HG03558 (cell line): Measurements from ENCODE around the gene CCDC120.

Source experiments
- ATAC-seq: cut with Tn5 transposase; IDR thresholded peaks from one replicate; pipeline ENCODE4 v1.9.1; 2021; ENCODE audit warnings: moderate number of reproducible peaks; ENCODE audit not compliant: unreplicated experiment; ENCODE audit errors: extremely low read depth

Gene CCDC120, protein sequence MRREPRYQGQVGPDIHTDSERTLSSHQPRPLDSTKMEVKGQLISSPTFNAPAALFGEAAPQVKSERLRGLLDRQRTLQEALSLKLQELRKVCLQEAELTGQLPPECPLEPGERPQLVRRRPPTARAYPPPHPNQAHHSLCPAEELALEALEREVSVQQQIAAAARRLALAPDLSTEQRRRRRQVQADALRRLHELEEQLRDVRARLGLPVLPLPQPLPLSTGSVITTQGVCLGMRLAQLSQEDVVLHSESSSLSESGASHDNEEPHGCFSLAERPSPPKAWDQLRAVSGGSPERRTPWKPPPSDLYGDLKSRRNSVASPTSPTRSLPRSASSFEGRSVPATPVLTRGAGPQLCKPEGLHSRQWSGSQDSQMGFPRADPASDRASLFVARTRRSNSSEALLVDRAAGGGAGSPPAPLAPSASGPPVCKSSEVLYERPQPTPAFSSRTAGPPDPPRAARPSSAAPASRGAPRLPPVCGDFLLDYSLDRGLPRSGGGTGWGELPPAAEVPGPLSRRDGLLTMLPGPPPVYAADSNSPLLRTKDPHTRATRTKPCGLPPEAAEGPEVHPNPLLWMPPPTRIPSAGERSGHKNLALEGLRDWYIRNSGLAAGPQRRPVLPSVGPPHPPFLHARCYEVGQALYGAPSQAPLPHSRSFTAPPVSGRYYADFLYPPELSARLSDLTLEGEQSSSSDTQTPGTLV

DNA sequence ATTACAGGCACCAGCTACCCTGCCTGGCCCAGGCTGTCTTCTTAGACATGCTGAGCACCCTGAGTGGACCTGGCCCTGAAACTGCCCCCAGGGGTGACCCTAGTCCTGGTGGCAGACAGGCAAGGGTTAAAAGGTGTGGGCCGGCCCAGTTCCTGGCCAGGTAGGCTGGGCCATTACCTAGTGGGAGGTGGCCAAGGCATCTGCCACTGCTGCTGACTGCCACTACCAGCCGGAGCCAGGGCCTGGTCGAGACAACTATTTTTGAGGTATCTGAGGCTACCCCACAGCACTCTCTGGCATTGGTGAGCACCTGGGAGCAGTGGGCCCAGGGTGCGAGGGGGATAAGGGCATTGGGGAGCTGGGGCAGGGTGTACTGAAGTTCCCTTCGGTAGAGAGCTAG, at the start of gene CCDC120:
CCDC120 (plus strand) TSS at position 206 of the 400 bp plus-strand sequence. CDS start 3,043 bp downstream, outside the sequence.
- ATAC-seq = no peak

- ATAC-seq = no peak
Observed at GRCh38 chrX:49019050-49019449, 39.7 kb upstream of the CCDC120 start.

GRCh38 chrX:49019599-49020249, 39.1 kb upstream of the CCDC120 start:
- ATAC-seq = no peak

- no peak for ATAC-seq
Observed at GRCh38 chrX:49029876-49030275, 28.9 kb upstream of the CCDC120 start.

GRCh38 chrX:49030283-49030682, 28.5 kb upstream of the CCDC120 start:
- no peak for ATAC-seq

- no peak for ATAC-seq
Observed at GRCh38 chrX:49037883-49038475, 20.8 kb upstream of the CCDC120 start.

DNA sequence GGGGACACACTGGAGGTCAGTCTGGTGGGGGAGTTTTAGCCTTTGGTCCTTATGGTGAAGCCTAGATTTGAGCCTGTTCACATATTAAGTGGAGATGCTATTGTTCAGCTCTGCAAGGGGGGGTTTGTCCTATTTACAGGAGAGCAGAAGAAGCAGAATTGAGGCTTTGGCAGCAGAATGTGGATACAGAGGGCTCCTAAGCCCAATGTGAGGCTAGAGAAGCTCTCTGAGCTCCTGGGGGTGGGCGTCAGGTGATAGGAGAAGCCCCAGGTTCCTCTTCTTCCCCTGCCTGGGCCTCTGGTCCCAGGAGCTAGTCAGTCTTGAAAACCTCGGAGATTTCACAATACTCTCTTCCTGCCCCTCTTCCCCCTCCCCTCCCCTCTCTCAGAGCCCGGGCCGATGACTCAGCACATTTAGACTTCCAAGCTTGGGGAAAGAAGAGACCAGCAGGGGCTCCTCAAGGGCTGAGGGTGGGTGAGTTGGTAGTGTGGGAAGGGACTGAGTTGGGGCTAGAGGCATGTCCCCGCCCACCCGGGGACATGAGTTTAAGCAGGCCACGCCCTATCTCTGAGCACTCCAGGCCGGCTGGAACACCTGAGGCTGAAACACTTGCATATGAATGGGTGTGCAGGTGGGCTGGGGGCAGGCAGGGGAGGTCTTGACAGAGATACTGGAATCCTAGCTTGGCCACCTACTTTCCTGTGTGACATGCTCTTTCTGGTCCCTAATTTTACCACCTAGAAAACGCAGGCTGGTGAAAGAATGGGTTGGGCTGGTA, 19.0 kb upstream of the CCDC120 start:
- ATAC-seq = no peak

DNA sequence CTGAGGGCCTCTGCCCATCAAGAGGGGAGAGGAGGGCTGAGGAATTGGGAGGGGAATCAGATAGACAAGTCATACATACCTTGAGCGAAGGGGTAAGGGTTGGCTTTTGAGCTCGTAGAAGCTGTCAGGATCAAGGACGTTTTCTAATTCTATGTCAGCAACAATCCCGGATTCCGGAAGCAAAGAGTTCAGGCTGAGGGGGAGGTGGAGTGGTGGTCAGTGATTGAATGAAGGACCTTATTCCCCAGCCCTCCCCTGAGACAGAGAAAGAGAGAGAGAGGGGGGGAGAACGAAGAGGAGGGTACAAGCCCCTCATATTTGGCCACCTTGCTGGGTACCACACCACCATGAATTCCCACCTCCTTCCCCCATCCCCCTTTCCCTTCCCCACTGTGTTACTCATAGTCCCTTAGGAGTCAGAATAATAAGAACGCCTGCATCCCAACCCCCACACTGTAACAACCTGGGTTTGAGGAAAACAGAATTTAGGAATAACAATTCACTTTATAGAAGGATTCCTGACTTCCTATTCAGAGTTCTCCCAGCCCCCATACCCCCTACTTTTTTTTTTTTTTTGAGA, 18.3 kb upstream of the CCDC120 start:
- no peak for ATAC-seq

DNA sequence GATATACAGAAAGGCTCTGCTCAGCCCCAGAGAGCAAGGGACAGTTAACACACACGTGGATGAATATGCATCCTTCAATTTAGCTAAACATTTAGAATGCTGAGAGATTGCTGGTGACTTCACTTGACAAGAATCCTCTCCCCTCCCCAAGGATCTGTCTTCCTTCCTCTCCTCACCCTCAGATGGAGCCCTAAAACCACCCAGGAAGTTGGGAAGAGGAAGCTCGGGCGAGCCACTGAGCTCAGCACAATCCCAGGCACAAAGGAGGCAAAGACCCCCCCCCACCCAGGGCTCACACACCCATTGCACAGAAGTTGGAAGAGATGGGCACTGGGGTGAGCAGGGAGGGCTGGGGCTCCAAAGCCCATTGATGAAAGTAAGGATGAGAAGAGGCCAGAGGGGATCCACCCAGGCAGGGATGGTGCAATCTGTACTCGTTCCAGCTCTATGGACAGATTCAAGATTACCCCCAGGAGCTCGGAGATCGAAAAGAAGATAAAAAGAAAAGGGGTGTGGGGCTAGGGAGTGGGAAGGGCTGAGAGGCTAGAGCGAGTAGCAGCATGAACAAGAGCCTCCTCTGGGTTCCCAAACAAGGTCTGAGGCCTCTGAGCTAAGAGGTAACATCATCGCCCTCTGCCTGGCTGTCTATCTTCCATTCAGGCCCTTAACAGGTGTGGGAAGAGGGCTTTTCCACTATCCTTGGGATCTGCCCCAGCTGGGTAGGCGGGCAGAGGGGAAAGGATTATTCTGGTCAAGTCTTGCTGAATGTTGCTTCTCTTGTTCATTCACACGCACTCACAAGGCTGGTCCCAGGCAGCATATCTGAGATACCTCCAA, 16.8 kb upstream of the CCDC120 start:
- no peak for ATAC-seq

GRCh38 chrX:49042581-49043219, 16.1 kb upstream of the CCDC120 start:
- no peak for ATAC-seq

GRCh38 chrX:49043220-49043986, 15.4 kb upstream of the CCDC120 start, which contains the start of gene TFE3:
TFE3 (minus strand) TSS chrX:49043357; CDS start chrX:49043226, 131 bp downstream.
- ATAC-seq = peak; percentile 75

- no peak for ATAC-seq
Observed at GRCh38 chrX:49043987-49044281, 14.9 kb upstream of the CCDC120 start.

DNA sequence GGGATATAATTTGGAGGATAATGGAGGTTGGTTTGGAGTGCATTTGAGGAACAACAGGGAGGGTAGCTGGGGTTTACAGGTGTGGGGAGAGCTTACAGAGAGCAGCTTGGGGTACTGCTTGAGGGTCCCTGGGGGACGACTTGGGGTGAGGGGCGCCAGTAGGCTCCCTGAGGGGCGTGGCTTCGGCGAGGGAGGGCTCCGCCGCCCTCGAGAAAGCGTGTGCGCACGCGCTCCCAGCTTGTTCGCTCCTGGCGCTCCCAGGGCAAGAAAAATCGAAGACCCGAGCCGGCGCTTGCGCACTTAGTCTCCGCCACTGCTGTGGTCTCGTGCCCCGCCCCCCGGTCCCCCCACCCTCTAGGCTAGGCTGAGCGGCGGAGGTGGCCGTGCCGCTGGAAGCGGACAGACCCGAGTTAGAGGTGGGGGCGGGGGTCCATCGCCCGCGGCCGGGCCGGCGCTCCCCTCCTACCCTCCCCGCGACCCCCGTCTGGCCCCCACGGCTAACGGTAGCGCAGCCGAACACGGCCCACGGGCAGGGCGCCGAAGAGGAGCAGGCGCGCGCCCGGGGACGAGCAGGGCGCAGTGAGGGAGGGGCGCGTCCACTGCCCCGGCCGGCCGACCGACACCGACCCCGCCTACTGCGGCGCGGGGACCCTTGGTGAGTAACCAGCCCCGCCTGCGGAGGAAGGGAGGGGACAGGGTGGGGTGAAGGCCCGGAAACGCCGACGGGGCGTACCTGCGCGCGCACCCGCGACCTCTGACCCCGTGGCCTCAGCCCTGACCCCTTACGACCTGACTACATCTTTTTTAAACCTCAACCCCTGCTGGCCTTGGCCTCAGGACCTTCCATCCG, 5.4 kb upstream of the CCDC120 start:
- ATAC-seq = no peak

- ATAC-seq = no peak
Observed at GRCh38 chrX:49054073-49054762, 4.6 kb upstream of the CCDC120 start.

GRCh38 chrX:49059201-49059600, 402 bp downstream of the CCDC120 start:
- no peak for ATAC-seq

- ATAC-seq = no peak
Observed at GRCh38 chrX:49059681-49060085, 884 bp downstream of the CCDC120 start.
